H1 (cell line): ENCODE data around the gene ASB13. TPM values are rescaled to one million over a fixed set of nuclear protein-coding genes. Genes with fewer than 3 reads are reported as not detected.

Experiments
- CTCF ChIA-PET: fragments of 300-600 bp; sonication (Branson Sonifier 250); formaldehyde crosslinking; loops from one replicate; lab custom pipeline; 2021; ENCODE audit not compliant: partially characterized antibody; lab: Charles Lee
- POLR2A ChIA-PET: fragments of 300-600 bp; sonication (Branson Sonifier 250); formaldehyde crosslinking; loops from one replicate; lab custom pipeline; 2021; ENCODE audit warnings: inconsistent platforms; ENCODE audit not compliant: partially characterized antibody; lab: Charles Lee
- DNase-seq, 2 experiments: peaks; one replicate each; pipeline versions ENCODE4 v3.0.0 to v3.0.0-alpha.2; 2010 to 2022; ENCODE audit warnings: low spot score in 2 of 2, low read depth in 1 of 2, mixed read lengths in 1 of 2
- FAIRE-seq: peaks from 2 replicates; lab custom pipeline; 2011; peaks lifted over from hg19 to GRCh38; lab: Jason Lieb, UNC
- H2AFZ ChIP-seq: 2 replicates; pipeline ENCODE4 v1.8.1; 2012; ENCODE audit warnings: low read length, inconsistent platforms
- H2AK5ac ChIP-seq: 2 replicates; pipeline ENCODE4 v1.6.1; 2013; ENCODE audit warnings: low read depth, low read length
- H2BK120ac ChIP-seq: replicated peaks from 2 replicates; pipeline ENCODE3; 2013; ENCODE audit warnings: low read depth, low read length, inconsistent platforms
- H2BK12ac ChIP-seq: 2 replicates; pipeline ENCODE4 v1.6.1; 2013; ENCODE audit warnings: low read depth, low read length
- H2BK15ac ChIP-seq: 2 replicates; pipeline ENCODE4 v1.6.1; 2013; ENCODE audit warnings: low read length
- H2BK20ac ChIP-seq: 2 replicates; pipeline ENCODE4 v1.6.1; 2013; ENCODE audit warnings: low read length
- H2BK5ac ChIP-seq: 2 replicates; pipeline ENCODE4 v1.6.1; 2013; ENCODE audit warnings: low read depth, low read length
- H3K14ac ChIP-seq: 2 replicates; pipeline ENCODE4 v1.6.1; 2013; ENCODE audit warnings: inconsistent platforms; ENCODE audit not compliant: insufficient read length
- H3K18ac ChIP-seq: 2 replicates; pipeline ENCODE4 v1.6.1; 2013; ENCODE audit warnings: low read length; ENCODE audit errors: extremely low read depth
- H3K23ac ChIP-seq: 2 replicates; pipeline ENCODE4 v1.6.1; 2013; ENCODE audit warnings: inconsistent platforms; ENCODE audit not compliant: insufficient read length
- H3K23me2 ChIP-seq: 2 replicates; pipeline ENCODE4 v1.6.1; 2013; ENCODE audit warnings: low read depth, low read length
- H3K27ac ChIP-seq: 2 replicates; pipeline ENCODE4 v1.6.1; 2011; ENCODE audit warnings: low read depth, low read length, inconsistent platforms
- H3K27me3 ChIP-seq, 4 experiments: replicated peaks in 1 of 4; 1 replicate in 1 of 4; 2 replicates in 3 of 4; pipeline versions ENCODE4 v1.6.1 to v1.8.1; 2011 to 2013; ENCODE audit warnings: low read length in 3 of 4, mild to moderate bottlenecking in 3 of 4, inconsistent platforms in 2 of 4, mixed read lengths in 2 of 4, moderate library complexity in 1 of 4; ENCODE audit not compliant: control insufficient read depth in 3 of 4, insufficient read depth in 3 of 4; ENCODE audit errors: extremely low read depth in 1 of 4
- H3K36me3 ChIP-seq, 4 experiments: 2 replicates each; pipeline versions ENCODE4 v1.6.1 to v1.8.1; 2011 to 2013; ENCODE audit warnings: mild to moderate bottlenecking in 4 of 4, low read length in 3 of 4, moderate library complexity in 2 of 4, control low read depth in 1 of 4, inconsistent platforms in 1 of 4; ENCODE audit not compliant: insufficient read depth in 4 of 4, control insufficient read depth in 2 of 4
- H3K4ac ChIP-seq: replicated peaks from 2 replicates; pipeline ENCODE3; 2013; ENCODE audit warnings: low read length, low read depth, mixed read lengths, inconsistent platforms; ENCODE audit not compliant: insufficient read length
- H3K4me1 ChIP-seq, 4 experiments: replicated peaks in 1 of 4; 1 replicate in 1 of 4; 2 replicates in 3 of 4; pipeline versions ENCODE4 v1.6.1 to v1.8.1; 2011 to 2013; ENCODE audit warnings: low read length in 3 of 4, inconsistent platforms in 2 of 4, mixed read lengths in 1 of 4; ENCODE audit not compliant: insufficient read depth in 4 of 4, control insufficient read depth in 3 of 4
- H3K4me2 ChIP-seq, 2 experiments: 2 replicates each; pipeline versions ENCODE4 v1.6.1 to v1.8.1; 2011 to 2013; ENCODE audit warnings: low read depth in 2 of 2, low read length in 2 of 2, control low read depth in 1 of 2, inconsistent platforms in 1 of 2, mild to moderate bottlenecking in 1 of 2; ENCODE audit not compliant: insufficient read depth in 1 of 2
- H3K4me3 ChIP-seq, 4 experiments: fragments of 200-600, 300-600 bp in 1 of 4; sonication (generic), shearing (Covaris generic), sonication (Bioruptor Twin) in 1 of 4; 2 replicates each; pipeline versions ENCODE4 v1.5.1 to v1.8.1; 2011 to 2016; ENCODE audit warnings: low read length in 4 of 4, low read depth in 3 of 4, control low read depth in 2 of 4, inconsistent platforms in 2 of 4, mild to moderate bottlenecking in 2 of 4, mixed read lengths in 1 of 4, moderate library complexity in 1 of 4; ENCODE audit not compliant: insufficient read depth in 2 of 4; ENCODE audit errors: extremely low read depth in 1 of 4
- H3K56ac ChIP-seq: replicated peaks from 2 replicates; pipeline ENCODE3; 2013; ENCODE audit warnings: low read depth, mild to moderate bottlenecking, mixed read lengths, low read length, inconsistent platforms; ENCODE audit not compliant: insufficient read length
- H3K79me1 ChIP-seq: 2 replicates; pipeline ENCODE4 v1.6.1; 2013; ENCODE audit warnings: low read depth, low read length, control low read depth
- H3K79me2 ChIP-seq, 2 experiments: 2 replicates each; pipeline versions ENCODE4 v1.6.1 to v1.8.1; 2012 to 2013; ENCODE audit warnings: low read length in 2 of 2, mild to moderate bottlenecking in 2 of 2, inconsistent platforms in 1 of 2; ENCODE audit not compliant: insufficient read depth in 2 of 2, control insufficient read depth in 1 of 2
- H3K9ac ChIP-seq, 4 experiments: replicated peaks in 1 of 4; 1 replicate in 1 of 4; 2 replicates in 3 of 4; pipeline versions ENCODE4 v1.6.1 to v1.8.1; 2011 to 2013; ENCODE audit warnings: low read depth in 3 of 4, low read length in 3 of 4, control low read depth in 2 of 4, mild to moderate bottlenecking in 2 of 4, moderate library complexity in 2 of 4, inconsistent platforms in 1 of 4; ENCODE audit errors: extremely low read depth in 1 of 4
- H3K9me3 ChIP-seq, 2 experiments: 2 replicates each; pipeline versions ENCODE4 v1.6.1 to v1.8.1; 2012 to 2013; ENCODE audit warnings: mild to moderate bottlenecking in 2 of 2, moderate library complexity in 2 of 2, control low read depth in 1 of 2, inconsistent platforms in 1 of 2, low read depth in 1 of 2, low read length in 1 of 2, mixed read lengths in 1 of 2; ENCODE audit not compliant: insufficient read depth in 2 of 2
- H4K20me1 ChIP-seq, 2 experiments: replicated peaks in 1 of 2; 2 replicates each; pipeline versions ENCODE3 to v1.8.1; 2011 to 2013; ENCODE audit warnings: inconsistent platforms in 2 of 2, low read length in 2 of 2, mild to moderate bottlenecking in 1 of 2; ENCODE audit not compliant: insufficient read depth in 2 of 2, control insufficient read depth in 1 of 2
- H4K5ac ChIP-seq: 2 replicates; pipeline ENCODE4 v1.6.1; 2013; ENCODE audit warnings: low read length, low read depth, mixed read lengths, inconsistent platforms; ENCODE audit not compliant: insufficient read length
- H4K8ac ChIP-seq: 2 replicates; pipeline ENCODE4 v1.8.0; 2013; ENCODE audit warnings: mild to moderate bottlenecking, moderate library complexity, low read length, inconsistent platforms; ENCODE audit not compliant: insufficient read depth; ENCODE audit errors: extremely low read depth
- H4K91ac ChIP-seq: replicated peaks from 2 replicates; pipeline ENCODE3; 2013; ENCODE audit warnings: low read length, mixed read lengths, inconsistent platforms; ENCODE audit not compliant: insufficient read length
- CHD2 ChIP-seq: IDR thresholded peaks from 2 replicates; pipeline ENCODE4 v1.6.1; 2012; ENCODE audit warnings: low read length, improper control_type of control experiment
- CTBP2 ChIP-seq: IDR thresholded peaks from 2 replicates; pipeline ENCODE4 v1.7.0; 2011; ENCODE audit warnings: borderline replicate concordance, mild to moderate bottlenecking, moderate library complexity, mixed read lengths, low read length; ENCODE audit not compliant: insufficient read depth, insufficient read length
- GABPA ChIP-seq: IDR thresholded peaks from 2 replicates; pipeline ENCODE4 v1.6.1; 2011; ENCODE audit warnings: mild to moderate bottlenecking, low read length, moderate library complexity, borderline replicate concordance; ENCODE audit not compliant: insufficient read depth
- HDAC2 ChIP-seq, 2 experiments: fragments of 300-600 bp in 1 of 2; sonication (generic) in 1 of 2; IDR thresholded peaks; 2 replicates each; pipeline ENCODE4 v1.6.1; 2011 to 2012; ENCODE audit warnings: low read depth in 2 of 2, low read length in 2 of 2, mild to moderate bottlenecking in 2 of 2, moderate library complexity in 2 of 2, borderline replicate concordance in 1 of 2, inconsistent platforms in 1 of 2
- JUND ChIP-seq: IDR thresholded peaks from 2 replicates; pipeline ENCODE4 v1.6.1; 2011; ENCODE audit warnings: mild to moderate bottlenecking, improper control_type of control experiment, low read length
- RAD21 ChIP-seq, 2 experiments: IDR thresholded peaks in 1 of 2; conservative IDR thresholded peaks in 1 of 2; 2 replicates each; pipeline ENCODE4 v1.6.1; 2011; ENCODE audit warnings: low read depth in 2 of 2, low read length in 2 of 2, improper control_type of control experiment in 1 of 2, inconsistent platforms in 1 of 2, mild to moderate bottlenecking in 1 of 2, moderate library complexity in 1 of 2
- SIX5 ChIP-seq: IDR thresholded peaks from 2 replicates; pipeline ENCODE4 v1.6.1; 2011; ENCODE audit warnings: mild to moderate bottlenecking, low read depth, low read length
- WGBS, 2 experiments: shearing (Covaris generic) in 1 of 2; methylation state at CpG; one replicate each; pipeline versions ENCODE4 v1.1.6 to v1.1.7; 2013 to 2015; ENCODE audit warnings: low lambda C conversion rate in 2 of 2, mixed read lengths in 2 of 2, inconsistent platforms in 1 of 2, low coverage in 1 of 2, missing lambda C conversion rate in 1 of 2; ENCODE audit not compliant: insufficient replicate concordance in 2 of 2, insufficient coverage in 1 of 2, insufficient read length in 1 of 2; ENCODE audit errors: extremely low coverage in 1 of 2, missing lambda C conversion rate in 1 of 2; 5-methylcytosine and 5-hydroxymethylcytosine counted together
- polyA plus RNA-seq, 7 experiments: library from polyadenylated mRNA; depleted of rRNA in 3 of 7; stranded (reverse) in 5 of 7; unstranded in 2 of 7; fragments of >200 nt in 5 of 7; fragments of 200-250 nt in 2 of 7; gene quantifications; 1 replicate in 5 of 7; 2 replicates in 1 of 7; 4 replicates in 1 of 7; pipeline versions ENCODE4 v1.2.1 to v1.2.3, GENCODE V29; 2011 to 2013; ENCODE audit warnings: missing spikeins in 2 of 7, mixed read lengths in 2 of 7
- total RNA-seq: library from RNA; stranded (reverse); fragmentation: NEBNext Ultra II Directional; extraction: Animal tissue kit (Norgen Biotek cat#: 25700); gene quantifications from 2 replicates; pipeline ENCODE4 v1.2.1, GENCODE V29; 2021
- TF ChIP-seq, protein P1 (sequence below), 3 experiments: IDR thresholded peaks; 1 replicate in 2 of 3; 2 replicates in 1 of 3; pipeline versions ENCODE4 v1.5.1 to v1.6.1; 2011; ENCODE audit warnings: low read length in 3 of 3, mild to moderate bottlenecking in 3 of 3, inconsistent platforms in 2 of 3, low read depth in 1 of 3, moderate library complexity in 1 of 3; ENCODE audit not compliant: insufficient read depth in 1 of 3; ENCODE audit errors: control extremely low read depth in 1 of 3

The ASB13 gene
- total and polyA plus RNA-seq, 2 of the 8 experiments (the other 6 are each of a cell fraction or from before 2014, with no cell fraction given): 12.3 to 20.2 TPM

DNA sequence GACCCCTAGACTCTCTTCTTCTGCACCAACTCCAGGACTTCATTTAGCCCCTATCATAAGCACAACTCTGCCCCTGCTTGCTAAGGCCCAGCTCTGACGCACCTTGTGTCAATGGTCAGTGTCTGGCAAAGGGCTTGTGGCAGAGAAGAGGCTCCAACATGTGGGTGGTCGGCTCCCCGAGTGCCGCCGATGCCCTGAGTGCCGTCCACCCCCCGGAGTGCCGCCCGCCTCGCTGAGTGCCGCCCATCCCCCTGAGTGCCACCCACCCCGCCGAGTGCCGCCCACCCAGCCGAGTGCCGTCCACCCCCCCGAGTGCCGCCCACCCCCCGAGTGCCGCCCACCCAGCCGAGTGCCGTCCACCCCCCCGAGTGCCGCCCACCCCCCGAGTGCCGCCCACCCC is 50.3 kb downstream of the ASB13 start:
- no peaks in the 10 kb centered on the region for H3K23me2 ChIP-seq
- H2BK12ac ChIP-seq: no peak overlapping the region
- no peak overlapping the region for H4K5ac ChIP-seq
- H3K14ac ChIP-seq: no peak overlapping the region
- no peak overlapping the region for H4K8ac ChIP-seq
- H2AK5ac ChIP-seq: no peak overlapping the region
- no peaks in the 10 kb centered on the region for H3K9me3 ChIP-seq
- H3K79me2 ChIP-seq: no peaks in the 10 kb centered on the region
- H4K20me1 ChIP-seq: no peaks in the 10 kb centered on the region
- no peak overlapping the region for H3K27ac ChIP-seq
- H2BK120ac ChIP-seq: no peak overlapping the region
- H3K4me3 ChIP-seq: no peak overlapping the region
- FAIRE-seq (no peak), DNase-seq (no peak)
- ChIA-PET POLR2A (interaction anchor here (1.0 to 1.6 kb wide), 2 partner anchors 153 to 170 kb away, joined by 3 to 4 read pairs; no protein-coding TSS in a partner anchor), CTCF (interaction anchor here (0.7 to 1.8 kb wide), 7 partner anchors 11 to 173 kb away, joined by 3 to 6 read pairs (median 4); no protein-coding TSS in a partner anchor)
- no peaks in the 10 kb centered on the region for H3K79me1 ChIP-seq
- H4K91ac ChIP-seq: no peak overlapping the region
- no peak overlapping the region for H3K9ac ChIP-seq
- 100% methylated on average over 1 of the region's 26 CpGs; no CpG with 5 or more reads in 1 of the 2 experiments for WGBS, 2 experiments
- H3K56ac ChIP-seq: no peak overlapping the region
- no peaks in the 10 kb centered on the region for H3K27me3 ChIP-seq
- no peak overlapping the region for H3K4ac ChIP-seq
- H3K4me1 ChIP-seq: no peaks in the 10 kb centered on the region; a peak in 1 of 7 replicates
- H3K4me2 ChIP-seq: no peak overlapping the region
- no peak overlapping the region for H2BK20ac ChIP-seq
- no peak overlapping the region for H2AFZ ChIP-seq
- H2BK5ac ChIP-seq: no peak overlapping the region
- TF ChIP-seq HDAC2 (IDR thresholded peaks at IDR 0.05; ENCODE audit: borderline replicate concordance in 1 of 2, low read depth in 2 of 2, low read length in 2 of 2) (no peak), CTBP2 (no peak), GABPA (no peak), CHD2 (no peak), SIX5 (no peak), RAD21 (IDR thresholded peaks at IDR 0.05 in 1 of 2, conservative IDR thresholded peaks at IDR 0.05 in 1 of 2; ENCODE audit: low read depth in 2 of 2, low read length in 2 of 2) (no peak), JUND (no peak)
- TF ChIP-seq, protein P1, sequence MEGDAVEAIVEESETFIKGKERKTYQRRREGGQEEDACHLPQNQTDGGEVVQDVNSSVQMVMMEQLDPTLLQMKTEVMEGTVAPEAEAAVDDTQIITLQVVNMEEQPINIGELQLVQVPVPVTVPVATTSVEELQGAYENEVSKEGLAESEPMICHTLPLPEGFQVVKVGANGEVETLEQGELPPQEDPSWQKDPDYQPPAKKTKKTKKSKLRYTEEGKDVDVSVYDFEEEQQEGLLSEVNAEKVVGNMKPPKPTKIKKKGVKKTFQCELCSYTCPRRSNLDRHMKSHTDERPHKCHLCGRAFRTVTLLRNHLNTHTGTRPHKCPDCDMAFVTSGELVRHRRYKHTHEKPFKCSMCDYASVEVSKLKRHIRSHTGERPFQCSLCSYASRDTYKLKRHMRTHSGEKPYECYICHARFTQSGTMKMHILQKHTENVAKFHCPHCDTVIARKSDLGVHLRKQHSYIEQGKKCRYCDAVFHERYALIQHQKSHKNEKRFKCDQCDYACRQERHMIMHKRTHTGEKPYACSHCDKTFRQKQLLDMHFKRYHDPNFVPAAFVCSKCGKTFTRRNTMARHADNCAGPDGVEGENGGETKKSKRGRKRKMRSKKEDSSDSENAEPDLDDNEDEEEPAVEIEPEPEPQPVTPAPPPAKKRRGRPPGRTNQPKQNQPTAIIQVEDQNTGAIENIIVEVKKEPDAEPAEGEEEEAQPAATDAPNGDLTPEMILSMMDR (IDR thresholded peaks at IDR 0.05; ENCODE audit: control extremely low read depth in 1 of 3, insufficient read depth in 1 of 3, low read depth in 1 of 3, low read length in 3 of 3): no peak
- H3K18ac ChIP-seq: no peak overlapping the region
- H3K36me3 ChIP-seq: no peaks in the 10 kb centered on the region
- no peak overlapping the region for H2BK15ac ChIP-seq
- H3K23ac ChIP-seq: no peak overlapping the region
